Right kidney (tissue), 1 donor: ENCODE results near the gene TGM2.

Source experiments
- DNase-seq: peaks from one replicate; pipeline ENCODE4 v3.0.0-alpha.2; 2016

The TGM2 gene

DNA sequence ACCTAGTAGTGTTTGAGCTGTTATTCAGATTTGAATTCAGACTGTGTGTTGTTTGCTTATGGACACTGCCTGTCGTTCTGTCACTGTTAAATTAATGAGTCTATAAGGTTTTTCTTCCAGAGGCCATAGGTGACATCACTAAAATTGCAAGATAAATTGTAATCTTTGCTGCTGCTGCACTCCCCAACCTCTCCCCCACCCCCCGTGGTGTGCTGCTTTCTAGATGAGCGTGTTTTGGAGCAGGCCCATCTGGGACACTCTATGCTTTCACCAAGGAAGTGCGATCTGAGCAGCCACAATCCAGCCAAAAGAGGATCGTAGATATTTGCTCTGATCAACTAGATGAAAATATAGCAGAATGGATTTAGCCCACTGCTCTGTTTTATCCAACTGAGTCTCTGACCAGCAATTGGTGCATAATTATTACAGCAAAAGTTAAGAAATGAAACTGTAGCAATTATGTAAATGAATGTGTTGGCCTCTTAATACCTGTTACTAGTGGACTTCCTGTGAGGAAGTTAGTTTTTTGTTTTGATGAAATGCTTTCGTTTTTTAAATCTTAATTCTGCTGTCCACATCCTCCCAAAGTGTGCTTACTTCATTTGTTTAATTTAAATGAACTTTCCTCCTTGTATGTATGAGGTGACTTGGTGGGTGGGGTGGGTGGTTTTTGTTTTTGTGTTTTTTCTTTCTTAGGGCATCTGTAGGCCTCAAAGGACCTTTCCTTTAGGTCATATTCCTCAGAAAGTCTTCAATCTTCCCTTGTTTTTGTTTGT, 73.4 kb downstream of the TGM2 start:
- DNase-seq, result no peak

DNA sequence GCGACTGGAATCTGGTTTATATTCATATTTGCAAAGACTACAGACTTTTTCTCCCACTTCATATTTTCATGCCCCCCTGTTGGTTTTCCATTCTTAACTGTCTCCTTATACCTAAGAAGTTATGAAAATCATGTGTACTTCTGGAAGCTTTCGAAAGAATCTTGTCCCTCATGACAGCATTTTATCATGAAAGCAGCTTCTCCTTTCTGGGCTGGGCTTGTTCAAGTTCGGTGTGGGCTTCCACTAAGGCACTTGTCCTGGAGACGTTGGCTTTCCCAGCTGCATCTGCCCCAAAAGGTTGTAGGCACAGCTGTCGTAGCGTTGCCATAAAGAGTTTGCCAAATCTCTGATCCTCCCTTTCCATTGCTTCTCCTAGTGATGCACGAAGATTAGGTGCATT, 75.0 kb downstream of the TGM2 start:
- DNase-seq, result no peak

DNA sequence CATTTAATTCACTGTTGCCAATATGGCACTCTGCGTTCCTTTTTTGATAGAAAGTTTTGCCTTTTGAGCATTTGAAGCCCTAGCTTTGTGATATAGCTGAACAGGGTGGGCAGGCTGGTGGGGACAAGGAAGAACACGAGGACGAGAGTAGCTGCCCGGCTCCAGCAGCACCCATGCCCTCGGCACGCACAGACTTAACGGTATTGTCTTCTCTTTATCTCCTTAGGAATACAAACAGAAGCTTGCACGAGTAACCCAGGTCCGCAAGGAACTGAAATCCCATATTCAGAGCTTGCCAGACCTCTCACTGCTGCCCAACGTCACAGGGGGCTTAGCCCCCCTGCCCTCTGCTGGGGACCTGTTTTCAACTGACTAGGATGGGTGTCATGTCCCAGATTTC, 75.6 kb downstream of the TGM2 start:
- no peak for DNase-seq

DNA sequence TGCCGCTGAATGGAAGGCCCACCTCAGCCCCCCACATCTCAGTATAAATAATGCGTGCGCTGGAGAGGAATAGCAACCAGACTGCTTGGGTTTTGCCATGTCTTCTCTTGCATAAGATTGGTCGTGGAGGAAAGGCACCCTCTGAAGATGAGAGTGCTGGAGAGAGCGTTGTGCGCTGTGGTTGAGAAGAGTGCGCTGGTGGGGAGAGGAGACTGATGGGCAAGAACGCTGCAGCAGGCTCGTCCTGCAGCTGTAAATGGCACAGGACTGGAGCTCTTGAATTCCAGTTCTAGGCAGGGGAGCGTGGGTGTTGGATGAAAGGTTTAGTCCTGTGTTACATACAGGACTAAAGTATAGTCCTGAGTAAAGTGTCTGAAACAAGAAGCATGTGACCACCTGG, 80.0 kb downstream of the TGM2 start:
- DNase-seq, result no peak

DNA sequence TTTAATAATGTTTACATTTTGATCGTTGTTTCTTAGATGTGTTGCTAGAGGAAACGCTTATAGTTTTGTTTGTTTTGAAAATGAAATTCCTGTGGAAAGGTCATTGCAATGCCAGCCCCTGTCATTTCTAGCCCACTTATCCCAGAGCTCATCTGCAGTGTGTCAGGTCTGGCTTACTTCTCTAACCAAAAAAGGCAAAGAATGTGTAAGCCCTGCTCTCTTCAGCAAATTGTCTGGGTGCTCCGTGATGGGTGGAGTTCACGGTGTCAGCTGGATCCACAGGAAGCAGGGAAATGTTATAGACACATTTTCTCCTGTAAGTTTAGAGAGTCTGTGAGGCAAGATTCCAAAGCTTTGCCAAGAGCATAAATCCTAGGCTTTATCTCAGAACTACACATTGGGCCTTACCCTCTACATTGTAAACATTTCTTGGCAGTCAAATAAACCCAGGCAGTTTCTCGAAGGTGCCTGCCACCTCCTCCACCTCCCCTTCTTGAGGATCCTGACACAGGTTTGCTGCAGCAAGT, 80.6 kb downstream of the TGM2 start:
- DNase-seq, result no peak

DNA sequence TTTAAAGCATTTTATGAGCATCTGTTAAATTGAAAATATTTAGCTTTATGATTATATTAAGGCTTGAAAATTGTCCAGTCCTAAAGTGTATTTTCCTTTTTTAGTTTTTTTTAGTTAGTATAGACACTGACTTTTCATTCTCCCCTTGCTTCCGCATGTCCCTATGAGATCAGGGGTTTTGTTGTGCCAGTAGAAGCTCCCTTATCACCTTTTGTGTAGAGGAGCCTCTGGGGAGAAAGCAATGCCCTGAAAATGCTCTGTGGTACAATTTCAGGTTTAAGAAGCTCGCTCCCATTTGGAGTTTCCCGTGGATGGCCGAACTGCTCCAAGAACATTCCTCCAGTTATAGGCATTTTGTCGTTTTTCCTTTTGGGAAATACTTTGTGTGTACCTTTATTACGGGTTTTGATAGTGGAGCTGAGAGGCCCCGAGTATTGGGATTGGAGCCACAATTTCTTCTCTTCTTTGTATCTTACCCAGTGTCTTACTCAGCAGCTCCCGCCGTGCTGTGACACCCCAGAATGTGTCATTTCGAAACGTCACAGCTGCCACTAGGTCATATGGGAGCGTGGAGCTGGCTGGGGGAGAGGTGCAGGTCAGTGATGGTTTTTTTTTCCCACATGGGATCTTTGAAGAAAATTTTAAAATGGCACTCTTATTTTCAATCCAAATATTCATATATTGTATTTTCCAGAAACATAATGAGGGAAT, 81.6 kb downstream of the TGM2 start:
- DNase-seq, result no peak

DNA sequence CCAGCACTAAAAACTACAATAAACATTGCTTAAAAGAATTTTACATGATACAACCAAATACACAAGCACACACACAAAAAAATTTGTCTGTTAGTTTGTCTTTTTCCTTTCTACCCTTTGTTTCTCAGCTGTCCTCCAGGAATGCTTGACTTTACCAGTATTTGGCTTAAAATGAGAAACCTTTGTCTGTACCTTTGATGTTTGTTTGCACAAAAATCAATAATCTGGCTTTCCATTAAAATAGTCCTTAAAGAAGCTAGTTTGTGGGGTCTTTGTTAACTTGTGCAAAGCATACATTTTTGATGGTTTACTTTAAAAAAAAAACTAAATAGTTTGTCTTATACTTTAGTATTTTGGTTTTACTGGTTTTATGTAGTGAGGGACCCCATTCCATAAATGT, 82.2 kb downstream of the TGM2 start:
- no peak for DNase-seq

DNA sequence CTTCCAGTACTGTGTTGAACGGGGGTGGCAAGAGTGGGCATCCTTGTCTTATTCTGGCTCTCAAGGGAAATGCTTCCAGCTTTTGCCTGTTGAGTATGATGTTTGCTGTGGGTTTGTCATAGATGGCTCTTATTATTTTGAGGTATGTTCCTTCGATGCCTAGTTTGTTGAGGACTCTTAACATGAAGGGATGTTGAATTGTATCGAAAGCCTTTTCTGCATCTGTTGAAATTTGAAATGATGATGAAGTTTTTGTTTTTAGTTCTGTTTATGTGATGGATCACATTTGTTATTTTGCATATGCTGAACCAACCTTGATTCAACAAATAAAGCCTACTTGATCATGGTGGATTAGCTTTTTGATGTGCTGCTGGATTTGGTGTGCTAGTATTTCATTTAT, 83.5 kb downstream of the TGM2 start:
- DNase-seq, result no peak

DNA sequence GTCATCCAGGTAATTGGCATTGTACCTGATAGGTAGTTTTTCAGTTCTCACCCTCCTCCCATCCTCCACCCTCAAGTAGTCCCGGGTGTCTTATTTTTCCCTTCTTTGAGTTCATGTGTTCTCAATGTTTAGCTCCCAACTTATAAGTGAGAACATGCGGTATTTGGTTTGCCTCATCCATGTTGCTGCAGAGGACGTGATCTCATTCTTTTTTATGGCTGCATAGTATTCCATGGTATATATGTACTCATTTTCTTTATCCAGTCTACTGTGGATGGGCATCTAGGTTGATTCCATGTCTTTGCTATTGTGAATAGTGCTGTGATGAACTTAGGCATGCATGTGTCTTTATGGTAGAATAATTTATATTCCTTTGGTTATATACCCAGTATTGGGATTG, 85.7 kb downstream of the TGM2 start:
- no peak for DNase-seq

DNA sequence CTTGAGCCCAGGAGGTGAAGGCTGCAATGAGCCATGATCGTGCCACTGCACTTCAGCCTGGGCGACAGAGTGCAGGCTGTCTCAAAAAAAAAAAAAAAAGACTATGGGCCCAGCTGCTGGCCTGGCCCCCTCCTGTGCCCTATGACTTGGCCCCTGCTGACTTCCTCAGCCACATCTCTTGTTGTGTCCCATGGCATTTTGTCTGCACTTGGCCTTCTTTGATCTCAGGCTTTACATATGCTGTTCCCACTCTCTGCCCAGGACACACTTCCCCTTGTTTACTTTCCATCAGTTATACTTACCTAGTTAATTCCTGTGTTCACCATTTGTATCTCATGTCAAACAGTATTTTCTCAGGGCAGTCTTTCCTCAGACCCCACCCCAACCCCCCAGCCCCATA, 87.0 kb downstream of the TGM2 start:
- no peak for DNase-seq
